ENCODE measurements around the gene KXD1. TPM values are rescaled to one million over a fixed set of nuclear protein-coding genes. Genes with fewer than 3 reads are reported as not detected.

KXD1 gene
- total RNA-seq, 1 experiment from 2014 or later, result 138 TPM

DNA sequence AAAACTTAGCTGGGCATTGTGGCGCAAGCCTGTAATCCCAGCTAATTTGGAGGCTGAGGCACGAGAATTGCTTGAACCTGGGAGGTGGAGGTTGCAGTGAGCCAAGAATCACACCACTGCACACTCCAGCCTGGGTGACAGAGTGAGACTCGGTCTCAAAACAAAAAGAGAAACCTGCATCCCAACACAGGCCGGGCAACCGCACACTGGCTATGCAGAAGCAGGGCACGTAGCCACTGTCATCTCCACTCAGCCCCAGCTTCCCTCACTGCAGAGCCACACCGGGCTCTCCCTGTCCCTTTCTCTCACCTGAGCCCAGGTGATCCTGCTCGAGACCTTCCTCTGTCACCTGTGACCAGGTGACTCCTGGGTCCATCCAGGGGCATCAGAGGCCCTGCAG is 47.5 kb upstream of the KXD1 start:
- Histone ChIP-seq H3K14ac (ENCODE audit: insufficient read depth, low read length) (no peak overlapping the region), H3K4me1 (ENCODE audit: insufficient read depth, low read length) (no peaks in the 10 kb centered on the region), H3K9ac (ENCODE audit: extremely low read depth, insufficient read length, low read length) (no peak overlapping the region), H3K56ac (ENCODE audit: insufficient read length, low read depth, low read length) (no peak overlapping the region), H2BK120ac (ENCODE audit: low read depth, low read length, poor library complexity, severe bottlenecking) (no peak overlapping the region), H3K18ac (ENCODE audit: insufficient read length, low read depth, low read length) (no peak overlapping the region), H3K23ac (ENCODE audit: insufficient read length, low read depth, low read length) (no peak overlapping the region), H2AFZ (ENCODE audit: low read length) (no peak overlapping the region), H2BK15ac (ENCODE audit: low read depth, low read length) (no peak overlapping the region), H3K27me3 (ENCODE audit: insufficient read depth, low read length) (no peaks in the 10 kb centered on the region), H3K9me3 (ENCODE audit: control insufficient read depth, low read depth, low read length) (no peaks in the 10 kb centered on the region), H4K91ac (ENCODE audit: insufficient read length, low read depth, low read length) (no peak overlapping the region), H3K79me1 (ENCODE audit: insufficient read depth, low read depth, low read length, poor library complexity, severe bottlenecking) (peaks cover 2% of the 10 kb centered on the region), H4K8ac (replicated peaks; ENCODE audit: insufficient read length, low read depth, low read length) (no peak overlapping the region), H2BK5ac (ENCODE audit: insufficient read length, low read length) (no peak overlapping the region), H3K4ac (ENCODE audit: low read depth, low read length) (no peak overlapping the region), H3K23me2 (ENCODE audit: insufficient read length, low read depth, low read length, poor library complexity, severe bottlenecking) (no peaks in the 10 kb centered on the region), H4K5ac (ENCODE audit: insufficient read length, low read depth, low read length) (no peak overlapping the region), H2BK12ac (ENCODE audit: insufficient read length, low read depth, low read length) (no peak overlapping the region), H3K27ac (ENCODE audit: insufficient read length, low read depth, low read length) (no peak overlapping the region), H4K20me1 (ENCODE audit: control insufficient read depth, insufficient read depth, insufficient read length) (no peaks in the 10 kb centered on the region), H3K79me2 (ENCODE audit: insufficient read depth, low read length) (peaks cover 2% of the 10 kb centered on the region; the same call in 1 of the 2 replicates), H3T11ph (ENCODE audit: low read length) (no peak overlapping the region), H2BK20ac (ENCODE audit: low read depth, low read length, poor library complexity, severe bottlenecking) (no peak overlapping the region), H3K4me2 (ENCODE audit: insufficient read depth, insufficient read length, low read length) (no peak overlapping the region), H2AK5ac (ENCODE audit: insufficient read length, low read length) (no peak overlapping the region)
- Mint-ChIP-seq H3K9me3 (no peaks in the 10 kb centered on the region), H3K4me1 (peaks cover 12 to 13% of the 10 kb centered on the region in 2 experiments), H3K36me3 (ENCODE audit: insufficient read depth in 1 of 3, low read depth in 3 of 3) (no peaks in the 10 kb centered on the region; a peak in 1 of 7 replicates), H3K4me3 (no peak overlapping the region), H3K27ac (no peak overlapping the region; a peak in 1 of 7 replicates), H3K27me3 (ENCODE audit: low read depth) (no peaks in the 10 kb centered on the region)
- no CpG with 5 or more reads among the region's 8 CpGs for WGBS (ENCODE audit: extremely low coverage, insufficient read length, low lambda C conversion rate)
- DNase-seq, result no peak
- TF ChIP-seq, protein P1, sequence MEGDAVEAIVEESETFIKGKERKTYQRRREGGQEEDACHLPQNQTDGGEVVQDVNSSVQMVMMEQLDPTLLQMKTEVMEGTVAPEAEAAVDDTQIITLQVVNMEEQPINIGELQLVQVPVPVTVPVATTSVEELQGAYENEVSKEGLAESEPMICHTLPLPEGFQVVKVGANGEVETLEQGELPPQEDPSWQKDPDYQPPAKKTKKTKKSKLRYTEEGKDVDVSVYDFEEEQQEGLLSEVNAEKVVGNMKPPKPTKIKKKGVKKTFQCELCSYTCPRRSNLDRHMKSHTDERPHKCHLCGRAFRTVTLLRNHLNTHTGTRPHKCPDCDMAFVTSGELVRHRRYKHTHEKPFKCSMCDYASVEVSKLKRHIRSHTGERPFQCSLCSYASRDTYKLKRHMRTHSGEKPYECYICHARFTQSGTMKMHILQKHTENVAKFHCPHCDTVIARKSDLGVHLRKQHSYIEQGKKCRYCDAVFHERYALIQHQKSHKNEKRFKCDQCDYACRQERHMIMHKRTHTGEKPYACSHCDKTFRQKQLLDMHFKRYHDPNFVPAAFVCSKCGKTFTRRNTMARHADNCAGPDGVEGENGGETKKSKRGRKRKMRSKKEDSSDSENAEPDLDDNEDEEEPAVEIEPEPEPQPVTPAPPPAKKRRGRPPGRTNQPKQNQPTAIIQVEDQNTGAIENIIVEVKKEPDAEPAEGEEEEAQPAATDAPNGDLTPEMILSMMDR (conservative IDR thresholded peaks at IDR 0.05), result no peak
